ENCODE measurements around the gene PRKAG3.

The PRKAG3 gene

DNA sequence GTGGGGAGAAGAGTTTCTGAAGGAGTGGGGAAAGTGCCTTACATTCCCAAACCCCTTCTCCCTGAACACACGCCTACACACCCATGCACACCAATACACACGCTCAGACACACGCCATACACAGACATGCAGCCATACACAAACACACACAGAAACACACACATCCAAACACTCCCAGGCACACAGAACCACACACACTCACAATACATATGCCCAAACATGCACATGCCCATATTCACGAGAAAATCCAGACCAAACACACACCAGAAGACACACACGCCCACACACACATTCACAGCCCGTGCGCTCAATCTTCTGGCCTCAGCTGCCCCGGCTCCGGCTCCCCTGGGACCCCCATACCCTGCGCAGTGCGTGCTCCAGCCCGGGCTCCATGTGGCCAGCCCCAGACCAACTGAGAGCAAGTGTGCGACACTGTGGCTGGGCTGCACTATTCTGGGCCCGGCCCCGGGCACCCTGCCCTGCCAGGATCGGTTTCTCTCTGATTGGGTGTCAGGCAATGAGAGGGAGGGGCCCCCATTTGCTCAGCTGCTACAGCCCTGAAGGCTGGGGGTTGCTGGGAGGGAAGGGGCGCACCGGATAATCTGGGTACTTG is at the start of gene PRKAG3:
TSS of gene PRKAG3 (minus strand) at position 426 of the 613 bp plus-strand sequence.
- DNase-seq, result no peak

DNA sequence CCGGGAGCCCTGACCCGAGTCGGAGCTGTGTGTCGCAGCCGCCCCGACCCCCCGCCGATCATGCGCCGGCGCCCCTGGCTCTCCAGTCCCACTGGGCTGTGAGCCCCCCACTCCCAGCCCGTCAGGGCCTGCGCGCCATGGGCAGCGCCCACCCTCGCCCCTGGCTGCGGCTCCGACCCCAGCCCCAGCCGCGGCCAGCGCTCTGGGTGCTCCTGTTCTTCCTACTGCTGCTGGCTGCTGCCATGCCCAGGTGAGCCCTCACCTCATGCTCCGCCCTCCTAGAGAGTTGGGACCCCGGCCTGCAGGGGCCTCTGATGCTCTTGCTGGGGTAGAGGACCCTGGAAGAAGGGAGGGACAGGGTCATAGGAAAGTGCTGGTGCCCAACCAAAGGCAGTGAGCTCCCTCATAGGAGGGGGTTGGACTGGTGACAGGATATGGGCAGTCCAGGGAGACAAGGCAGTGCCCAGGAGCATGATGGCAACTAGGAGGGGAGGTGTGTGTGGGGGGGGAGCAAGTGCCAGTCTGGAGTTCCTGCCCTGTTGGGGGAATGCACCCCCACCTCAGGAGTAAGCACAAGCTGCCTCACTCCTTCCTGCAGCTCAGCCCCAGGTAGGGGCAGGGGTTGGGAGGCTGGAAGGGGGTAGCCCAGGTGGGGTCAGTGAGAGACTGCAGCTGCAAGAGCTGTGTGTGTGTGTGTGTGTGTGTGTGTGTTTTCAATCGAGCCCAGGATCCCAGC is 49.4 kb upstream of the PRKAG3 start:
- no peak for DNase-seq

DNA sequence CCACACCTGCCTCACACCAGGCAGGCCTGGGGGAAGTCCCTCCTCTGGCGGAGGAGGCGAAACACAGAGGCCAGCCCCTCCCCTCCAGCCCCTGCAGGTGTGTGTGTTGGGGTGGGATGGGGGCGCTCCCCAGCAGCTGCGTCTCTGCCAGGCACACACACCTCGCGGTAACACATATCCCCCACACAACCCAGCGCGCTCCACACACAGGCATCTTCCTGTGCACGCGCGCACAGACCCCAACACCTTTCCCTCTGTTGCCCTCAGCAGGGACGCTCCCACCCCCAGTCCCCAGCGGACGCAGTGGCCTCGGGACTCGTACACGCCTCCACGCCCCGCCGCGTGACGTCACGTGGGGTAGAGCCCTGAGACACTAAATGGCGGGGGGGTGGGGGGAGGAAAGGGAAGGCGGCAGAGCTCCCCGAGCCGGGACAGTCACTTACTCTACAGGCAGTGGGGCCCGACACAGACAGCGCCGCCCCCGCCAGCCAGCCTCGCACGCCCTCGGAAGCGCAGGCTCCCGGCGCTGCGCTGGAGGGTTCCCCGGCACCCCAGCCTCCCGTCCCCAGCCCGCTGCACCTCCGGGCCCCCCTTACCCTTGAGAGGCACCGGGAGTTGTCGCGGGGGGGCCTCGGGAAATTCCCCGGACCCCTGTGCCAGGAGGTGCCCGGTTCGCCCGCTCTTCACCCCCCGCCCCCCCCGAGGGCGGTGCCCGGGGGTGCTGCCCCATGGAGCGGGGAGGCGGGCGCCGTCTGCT is 48.7 kb upstream of the PRKAG3 start, which contains the start of gene WNT10A:
TSS of gene WNT10A (plus strand) at position 751 of the 757 bp plus-strand sequence. CDS start 144 bp downstream, outside the sequence.
- no peak for DNase-seq

DNA sequence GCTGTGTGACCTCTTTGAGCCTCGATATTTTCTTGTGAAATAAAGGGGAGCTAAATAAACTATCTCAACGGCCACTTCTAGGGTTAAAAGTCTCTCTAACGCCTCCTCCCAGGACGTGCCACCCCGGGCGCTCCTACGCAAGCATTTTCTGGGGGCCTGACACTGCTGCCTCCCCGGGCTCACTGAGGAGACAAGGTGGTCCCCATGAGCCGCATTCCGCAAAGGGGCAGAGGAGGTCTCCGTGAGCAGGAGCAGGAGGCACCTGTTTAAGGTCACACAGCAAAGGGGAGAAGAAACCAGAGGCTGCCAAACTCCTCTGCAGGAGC is 48.1 kb upstream of the PRKAG3 start:
- DNase-seq, result no peak

- no peak for DNase-seq
Measured at GRCh38 chr2:218878926-218879761, 47.5 kb upstream of the PRKAG3 start.

DNA sequence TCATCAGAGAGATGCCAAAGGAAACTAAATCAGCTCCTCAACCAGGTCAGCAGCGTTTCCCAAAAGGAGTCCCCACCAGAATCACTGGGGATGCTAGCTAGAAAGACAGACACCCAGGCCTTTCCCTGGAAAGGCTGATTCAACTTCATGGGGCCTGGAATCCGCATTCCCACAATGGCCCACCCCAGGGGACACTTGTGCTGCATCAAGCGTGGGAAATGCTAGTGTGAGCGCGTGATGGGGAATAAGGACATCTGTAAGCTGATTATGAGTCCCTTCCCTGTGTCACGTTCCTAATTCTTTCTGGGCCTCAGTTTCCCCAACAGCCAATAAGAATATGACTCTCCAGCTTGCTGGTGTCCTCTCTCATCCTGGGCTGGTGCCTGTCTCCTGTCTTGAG is 46.9 kb upstream of the PRKAG3 start:
- no peak for DNase-seq

GRCh38 chr2:218877891-218878290 is 46.3 kb upstream of the PRKAG3 start:
- DNase-seq, result no peak

GRCh38 chr2:218877331-218877730 is 45.7 kb upstream of the PRKAG3 start:
- DNase-seq, result no peak

- peak; percentile 50 for DNase-seq
Measured at GRCh38 chr2:218876562-218877219, 45.1 kb upstream of the PRKAG3 start.

DNA sequence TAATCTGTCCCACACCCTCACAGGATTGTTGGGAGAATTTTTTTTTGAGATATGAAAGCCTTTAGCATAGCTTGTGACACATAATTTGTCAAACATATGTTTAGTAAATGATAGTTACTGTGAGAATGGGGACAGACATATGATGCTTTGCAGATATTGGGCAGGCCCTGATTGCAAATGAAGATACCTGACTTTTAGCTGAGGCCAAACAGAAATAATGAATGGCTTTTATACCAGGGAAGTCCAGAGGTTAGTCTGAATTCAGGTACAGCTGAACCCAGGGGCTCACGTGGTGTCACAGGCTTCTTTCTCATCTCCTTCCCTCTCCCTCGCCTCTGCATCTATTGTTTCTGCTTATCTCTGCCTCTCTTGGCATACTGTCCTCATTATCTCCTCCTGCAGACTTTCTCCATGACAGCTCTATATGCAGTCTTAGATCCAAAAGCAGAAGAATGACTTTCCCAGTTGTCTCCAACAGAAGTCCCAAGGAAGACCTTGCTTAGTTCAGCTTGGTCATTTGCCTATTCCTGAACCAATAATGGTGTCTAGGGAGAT is 44.2 kb upstream of the PRKAG3 start:
- DNase-seq, result no peak

- DNase-seq, result no peak
Measured at GRCh38 chr2:218873359-218874194, 42.0 kb upstream of the PRKAG3 start.

DNA sequence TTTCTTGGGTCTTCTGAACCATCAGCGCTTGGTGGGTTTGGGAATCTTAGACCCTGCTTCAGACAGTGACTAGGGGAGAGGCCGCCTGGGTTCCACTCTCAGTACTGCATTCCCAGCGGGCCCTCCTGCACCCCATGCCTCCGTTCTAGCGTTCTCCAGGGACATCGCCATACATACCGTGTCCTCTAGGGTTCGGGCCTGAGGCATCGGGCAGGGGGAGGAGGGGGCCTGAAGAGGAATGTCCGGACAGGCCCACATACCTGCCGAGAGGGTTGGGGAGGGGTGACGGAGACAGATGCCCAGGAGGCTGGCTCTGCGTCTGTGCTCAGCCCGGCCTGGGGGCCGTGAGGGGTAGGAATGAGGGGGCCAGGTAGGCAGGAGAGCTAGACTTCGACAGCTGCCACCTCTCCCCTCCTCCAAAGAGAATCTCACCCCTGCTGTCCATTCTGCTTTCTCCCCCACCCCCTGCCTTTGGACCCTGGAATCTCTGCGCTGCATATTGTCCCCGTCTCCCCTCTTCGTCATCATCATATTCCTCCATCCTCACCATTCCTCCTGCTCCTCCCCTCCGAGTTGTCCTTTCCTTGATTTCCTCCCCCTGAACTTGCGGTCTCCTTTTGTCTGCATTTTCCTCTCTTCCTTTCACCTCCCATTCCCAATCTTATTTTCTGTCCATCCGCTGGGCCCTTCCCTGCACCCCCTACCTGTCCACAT is 41.2 kb upstream of the PRKAG3 start:
- DNase-seq, result no peak

- no peak for DNase-seq
Measured at GRCh38 chr2:218871345-218872302, 40.0 kb upstream of the PRKAG3 start.

- DNase-seq, result no peak
Measured at GRCh38 chr2:218870984-218871344, 39.4 kb upstream of the PRKAG3 start.

DNA sequence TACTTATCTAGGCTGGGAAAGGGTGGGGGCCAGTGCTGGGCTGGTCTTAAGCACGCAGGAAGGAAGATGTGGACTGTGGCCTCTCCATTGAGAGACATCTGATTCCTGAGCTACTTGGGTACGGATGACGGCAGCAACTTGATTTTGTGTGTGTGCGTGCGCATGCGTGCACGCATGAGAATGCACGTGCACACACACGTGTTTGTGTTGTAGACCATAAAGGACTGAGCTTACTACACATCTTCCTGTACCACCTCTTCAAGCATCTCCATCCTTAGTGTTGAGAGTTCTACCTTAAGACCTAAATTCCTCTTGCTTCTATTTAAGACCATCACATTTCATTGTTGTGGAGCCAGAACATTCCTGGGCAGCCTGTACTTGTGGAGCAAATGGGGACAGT is 37.5 kb upstream of the PRKAG3 start:
- no peak for DNase-seq

DNA sequence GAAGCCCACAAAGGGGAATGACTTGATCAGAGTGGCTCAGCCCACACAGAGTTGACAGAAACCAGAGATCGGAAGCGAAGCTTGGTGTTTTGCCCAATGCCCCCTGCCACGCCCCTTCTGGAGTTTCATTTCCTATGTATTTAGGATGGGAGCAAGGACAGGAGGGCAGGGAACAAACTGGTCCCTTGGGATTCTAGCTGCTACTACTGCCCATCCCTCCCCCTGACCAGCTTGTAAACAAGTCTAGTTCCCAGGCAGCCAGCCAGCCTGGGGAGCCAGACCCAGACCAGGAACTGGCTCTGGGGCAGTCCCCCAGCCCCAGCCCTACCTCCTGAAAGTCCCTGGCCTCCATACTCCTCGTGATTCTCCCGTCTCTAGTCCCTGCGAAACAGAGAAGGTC is 36.3 kb upstream of the PRKAG3 start:
- peak; percentile 48 for DNase-seq

- no peak for DNase-seq
Measured at GRCh38 chr2:218865999-218866398, 34.4 kb upstream of the PRKAG3 start.

- no peak for DNase-seq
Measured at GRCh38 chr2:218865396-218865795, 33.8 kb upstream of the PRKAG3 start.

DNA sequence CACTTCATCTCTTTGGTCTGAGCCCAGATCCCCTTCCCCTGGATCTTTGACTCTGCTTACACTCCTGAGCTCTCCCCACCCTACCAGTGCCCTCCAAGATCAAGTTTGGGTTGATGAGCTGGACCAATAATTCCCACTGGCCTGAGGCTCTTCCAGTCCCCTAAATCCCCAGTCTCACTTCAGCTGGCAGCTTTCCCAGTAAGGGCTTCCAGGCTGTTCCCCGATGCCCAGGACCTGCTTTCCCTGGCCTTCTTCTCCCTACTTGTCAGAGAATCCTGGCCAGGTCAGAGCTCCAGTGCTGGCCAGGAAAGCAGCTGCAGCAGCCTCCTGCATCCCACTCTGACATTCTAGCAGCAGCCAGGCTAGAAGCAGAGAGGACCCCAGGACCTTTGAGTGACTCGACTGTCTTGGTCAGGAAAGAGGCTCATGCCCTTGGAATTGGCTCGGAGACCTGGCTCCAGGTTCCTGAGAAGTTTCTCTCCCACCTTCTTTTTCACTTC is 31.5 kb upstream of the PRKAG3 start:
- DNase-seq, result no peak
